GM19025 (cell line): ENCODE data around the gene KRTAP3-2.
"Not testable (repeated sequence)": the region's sequence is repeated elsewhere in the genome, so short reads cannot be mapped to it uniquely, and the experiment has no call there.

ENCODE experiments used
- ATAC-seq: cut with Tn5 transposase; IDR thresholded peaks from one replicate; pipeline ENCODE4 v1.9.1; 2021; ENCODE audit warnings: mild to moderate bottlenecking, low read depth, moderate library complexity; ENCODE audit not compliant: unreplicated experiment

The KRTAP3-2 gene

DNA sequence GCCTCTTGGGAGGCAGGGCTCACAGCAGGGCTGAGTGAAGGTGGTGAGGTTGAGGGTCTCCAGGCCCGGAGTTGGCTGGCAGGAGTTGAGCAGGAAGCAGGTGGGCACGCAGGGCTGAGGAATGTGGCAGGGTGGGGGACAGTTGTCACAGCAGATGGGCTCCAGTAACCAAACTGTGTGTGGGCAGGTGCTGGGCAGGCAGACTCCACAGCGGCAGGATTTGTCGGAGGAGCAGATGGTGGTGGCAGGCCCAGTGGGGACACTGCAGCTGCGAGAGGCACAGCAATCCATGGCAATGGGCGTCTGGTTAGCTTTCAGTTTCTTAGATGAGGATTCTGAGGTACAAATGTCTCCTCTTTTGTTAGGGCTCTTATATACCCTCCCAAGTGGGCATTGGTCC lies at the start of gene KRTAP3-2:
Gene KRTAP3-2, minus strand, starts transcription at position 344 of the 400 bp plus-strand sequence. Its CDS starts 53 bp downstream, at position 291.
- not testable (repeated sequence) for ATAC-seq

DNA sequence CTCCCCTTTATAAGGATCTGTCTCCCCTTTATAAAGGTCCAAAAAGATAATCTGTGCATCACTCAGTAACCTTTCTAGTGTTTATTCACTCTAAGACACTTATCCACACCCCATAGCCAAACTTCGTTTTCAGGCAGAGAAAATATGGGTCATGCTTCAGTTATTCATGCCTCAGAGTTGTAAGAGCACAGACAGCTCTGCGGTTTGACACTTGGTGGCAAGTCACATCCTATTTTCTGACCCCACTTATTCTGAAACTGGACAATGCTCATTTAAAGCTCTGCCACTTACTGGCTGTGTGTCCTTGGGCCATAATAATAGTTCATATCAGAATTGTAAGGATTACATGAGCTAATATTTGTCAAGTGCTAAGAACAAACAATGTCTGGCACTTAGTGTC lies 49.4 kb upstream of the KRTAP3-2 start:
- no peak for ATAC-seq

DNA sequence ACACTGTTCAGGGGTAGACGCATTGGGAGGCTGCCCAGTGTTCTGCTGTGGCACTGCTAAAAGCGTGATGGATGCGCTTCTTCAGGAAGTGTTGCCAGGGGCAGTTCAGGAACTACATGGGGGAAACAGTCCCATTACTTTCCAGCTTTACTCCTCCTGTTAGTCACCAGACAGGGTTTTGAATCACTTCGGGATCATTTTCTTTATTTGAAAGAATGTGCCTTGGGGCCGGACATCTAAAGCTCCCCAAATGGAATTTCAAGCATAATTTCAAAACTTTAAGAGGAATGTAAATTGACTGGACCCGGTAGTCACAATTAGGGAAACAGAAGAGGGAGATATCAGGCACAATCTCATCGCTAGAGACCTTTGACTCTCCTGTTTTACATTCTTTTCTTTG lies 48.7 kb upstream of the KRTAP3-2 start:
- ATAC-seq, result no peak

DNA sequence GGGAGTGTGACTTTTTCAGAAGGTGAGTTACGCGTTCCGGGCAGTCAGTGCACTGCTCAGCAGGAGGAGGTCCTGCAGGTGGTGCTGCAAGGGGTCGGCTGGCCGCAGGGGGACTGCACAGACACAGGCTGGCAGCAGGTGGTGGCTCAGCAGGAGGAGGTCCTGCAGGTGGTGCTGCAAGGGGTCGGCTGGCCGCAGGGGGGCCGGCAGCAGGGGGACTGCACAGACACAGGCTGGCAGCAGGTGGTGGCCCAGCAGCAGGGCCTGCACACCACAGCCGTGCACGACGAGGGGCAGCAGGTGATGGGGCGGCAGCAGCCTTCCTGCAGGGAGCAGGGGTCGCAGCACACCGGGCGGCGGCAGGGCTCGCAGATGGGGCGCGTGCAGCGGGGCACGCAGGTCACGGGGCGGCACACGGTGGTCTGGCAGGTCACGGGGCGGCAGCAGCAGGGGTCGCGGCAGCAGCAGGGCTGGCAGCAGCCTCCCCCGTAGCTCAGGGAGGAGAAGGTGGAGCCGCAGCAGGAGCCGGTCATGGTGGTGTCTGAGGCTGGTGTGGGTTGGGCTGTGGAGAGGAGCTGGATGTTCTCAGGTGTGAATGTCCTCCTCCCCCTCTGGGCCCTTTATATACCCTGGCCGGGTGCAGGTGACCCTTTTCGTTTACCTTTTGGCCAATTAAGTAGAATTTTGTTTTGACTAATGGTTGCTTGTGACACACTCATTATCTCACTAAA lies 47.2 kb upstream of the KRTAP3-2 start, which contains the start of gene KRTAP2-1:
Gene KRTAP2-1, minus strand, starts transcription at position 582 of the 731 bp plus-strand sequence. Its CDS starts 49 bp downstream, at position 533.
- not testable (repeated sequence) for ATAC-seq

DNA sequence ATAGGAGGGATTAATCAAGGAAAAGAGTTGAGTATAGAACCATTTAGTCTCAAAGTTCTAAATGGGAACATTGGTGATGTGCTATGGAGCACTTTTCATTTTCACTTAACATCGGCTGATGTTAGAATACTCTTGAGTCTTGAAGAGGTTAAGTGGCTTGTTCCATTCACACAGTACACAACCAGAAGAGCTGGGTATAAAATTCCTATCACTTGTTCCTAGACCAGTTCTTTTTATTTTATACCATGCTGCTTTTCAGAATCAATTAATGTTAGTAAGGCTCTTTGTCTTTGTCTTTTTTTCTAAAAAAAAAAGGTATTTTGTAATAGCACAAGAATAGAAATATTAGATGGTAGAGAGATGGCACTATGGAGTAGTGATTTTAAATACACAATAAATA lies 43.2 kb upstream of the KRTAP3-2 start:
- no peak for ATAC-seq

DNA sequence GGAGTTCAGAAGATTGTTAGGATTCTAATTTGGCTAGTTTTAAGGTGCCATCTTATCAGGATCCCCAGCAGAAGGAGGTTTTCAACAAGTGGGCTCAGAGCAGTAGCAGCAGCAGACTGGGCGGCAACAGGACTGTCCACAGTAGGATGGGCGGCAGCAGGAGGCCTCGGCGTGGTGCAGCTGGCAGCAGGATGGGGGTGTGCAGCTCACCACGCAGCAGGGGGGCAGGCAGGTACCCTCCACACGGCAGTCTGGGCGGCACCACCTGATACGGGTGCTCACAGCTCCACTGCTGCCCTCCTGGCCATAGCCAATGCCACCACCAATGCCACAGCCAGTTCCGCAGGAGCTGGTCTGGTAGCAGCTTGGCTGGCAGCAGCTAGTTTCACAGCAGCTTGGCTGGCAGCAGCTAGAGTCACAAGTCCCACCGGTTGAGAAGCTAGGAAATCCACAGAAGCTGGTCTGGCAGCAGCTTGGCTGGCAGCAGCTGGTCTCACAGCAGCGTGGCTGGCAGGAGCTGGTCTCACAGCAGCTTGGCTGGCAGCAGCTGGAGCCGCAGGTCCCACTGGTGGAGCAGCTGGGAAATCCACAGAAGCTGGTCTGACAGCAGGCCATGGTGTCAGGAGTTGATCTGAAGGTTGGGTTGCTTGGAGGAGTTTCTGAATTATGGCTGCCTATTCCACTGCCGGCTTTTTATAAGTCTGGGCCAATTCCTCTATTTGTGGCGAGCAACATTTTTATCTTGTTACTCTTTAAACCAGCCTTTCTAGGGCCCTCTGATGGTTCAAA lies 41.3 kb upstream of the KRTAP3-2 start, which contains the start of gene KRTAP1-1:
Gene KRTAP1-1, minus strand, starts transcription at position 668 of the 789 bp plus-strand sequence. Its CDS starts 53 bp downstream, at position 615.
- ATAC-seq, result not testable (repeated sequence)

DNA sequence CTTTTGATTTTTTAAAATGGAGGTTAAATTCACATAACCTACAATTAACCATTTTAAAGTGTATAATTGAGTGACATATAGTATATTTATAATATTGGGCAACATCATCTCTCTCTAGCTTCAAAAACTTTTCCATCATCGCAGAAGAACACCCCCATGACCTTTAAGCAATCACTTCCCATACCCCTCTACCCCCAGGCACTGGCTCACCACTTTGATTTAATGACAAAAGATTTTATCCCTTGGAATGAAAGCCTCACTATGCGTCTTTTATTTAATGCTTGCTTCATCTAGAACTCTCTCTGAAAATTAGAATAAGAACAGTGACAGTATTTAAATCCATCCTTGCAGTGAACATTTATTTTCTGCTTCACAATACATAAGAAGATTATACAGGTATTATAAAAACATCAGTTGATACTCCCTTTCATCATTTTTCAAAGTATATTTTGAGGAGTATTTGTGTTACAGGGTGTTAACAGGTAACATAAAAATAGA lies 38.2 kb upstream of the KRTAP3-2 start:
- no peak for ATAC-seq

DNA sequence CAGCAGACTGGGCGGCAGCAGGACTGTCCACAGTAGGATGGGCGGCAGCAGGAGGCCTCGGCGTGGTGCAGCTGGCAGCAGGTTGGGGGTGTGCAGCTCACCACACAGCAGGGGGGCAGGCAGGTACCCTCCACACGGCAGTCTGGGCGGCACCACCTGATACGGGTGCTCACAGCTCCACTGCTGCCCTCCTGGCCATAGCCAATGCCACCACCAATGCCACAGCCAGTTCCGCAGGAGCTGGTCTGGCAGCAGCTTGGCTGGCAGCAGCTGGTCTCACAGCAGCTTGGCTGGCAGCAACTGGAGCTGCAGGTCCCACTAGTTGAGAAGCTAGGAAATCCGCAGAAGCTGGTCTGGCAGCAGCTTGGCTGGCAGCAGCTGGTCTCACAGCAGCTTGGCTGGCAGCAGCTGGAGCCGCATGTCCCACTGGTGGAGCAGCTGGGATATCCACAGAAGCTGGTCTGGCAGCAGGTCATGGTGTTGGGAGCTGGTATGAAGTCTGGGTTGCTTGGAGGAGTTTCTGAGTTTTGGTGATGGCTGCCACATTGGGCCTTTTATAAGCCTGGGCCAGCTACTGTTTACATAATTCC lies 34.7 kb upstream of the KRTAP3-2 start, which contains the start of gene KRTAP1-3:
Gene KRTAP1-3, minus strand, starts transcription at position 529 of the 590 bp plus-strand sequence. Its CDS starts 53 bp downstream, at position 476.
- not testable (repeated sequence) for ATAC-seq

DNA sequence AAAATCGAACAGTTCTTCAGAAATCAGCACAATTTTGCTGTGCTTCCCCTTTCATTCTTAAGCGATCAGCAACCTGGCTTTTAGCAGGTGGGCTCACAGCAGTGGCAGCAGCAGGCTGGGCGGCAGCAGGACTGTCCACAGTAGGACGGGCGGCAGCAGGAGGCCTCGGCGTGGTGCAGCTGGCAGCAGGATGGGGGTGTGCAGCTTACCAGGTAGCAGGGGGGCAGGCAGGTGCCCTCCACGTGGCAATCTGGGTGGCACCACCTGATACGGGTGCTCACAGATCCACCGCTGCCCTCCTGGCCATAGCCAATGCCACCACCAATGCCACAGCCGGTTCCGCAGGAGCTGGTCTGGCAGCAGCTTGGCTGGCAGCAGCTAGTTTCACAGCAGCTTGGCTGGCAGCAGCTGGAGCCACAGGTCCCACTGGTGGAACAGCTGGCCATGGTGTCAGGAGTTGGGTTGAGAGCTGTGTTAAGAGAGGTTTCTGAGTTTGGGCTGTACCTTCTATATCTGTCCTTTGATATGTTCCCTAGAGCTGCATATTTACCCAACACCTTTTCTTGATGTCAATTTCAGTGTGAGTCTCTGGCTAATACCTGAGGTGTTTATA lies 30.0 kb upstream of the KRTAP3-2 start, which contains the start of gene KRTAP1-4:
Gene KRTAP1-4, minus strand, starts transcription at position 563 of the 613 bp plus-strand sequence. Its CDS starts 117 bp downstream, at position 446.
- no peak for ATAC-seq

DNA sequence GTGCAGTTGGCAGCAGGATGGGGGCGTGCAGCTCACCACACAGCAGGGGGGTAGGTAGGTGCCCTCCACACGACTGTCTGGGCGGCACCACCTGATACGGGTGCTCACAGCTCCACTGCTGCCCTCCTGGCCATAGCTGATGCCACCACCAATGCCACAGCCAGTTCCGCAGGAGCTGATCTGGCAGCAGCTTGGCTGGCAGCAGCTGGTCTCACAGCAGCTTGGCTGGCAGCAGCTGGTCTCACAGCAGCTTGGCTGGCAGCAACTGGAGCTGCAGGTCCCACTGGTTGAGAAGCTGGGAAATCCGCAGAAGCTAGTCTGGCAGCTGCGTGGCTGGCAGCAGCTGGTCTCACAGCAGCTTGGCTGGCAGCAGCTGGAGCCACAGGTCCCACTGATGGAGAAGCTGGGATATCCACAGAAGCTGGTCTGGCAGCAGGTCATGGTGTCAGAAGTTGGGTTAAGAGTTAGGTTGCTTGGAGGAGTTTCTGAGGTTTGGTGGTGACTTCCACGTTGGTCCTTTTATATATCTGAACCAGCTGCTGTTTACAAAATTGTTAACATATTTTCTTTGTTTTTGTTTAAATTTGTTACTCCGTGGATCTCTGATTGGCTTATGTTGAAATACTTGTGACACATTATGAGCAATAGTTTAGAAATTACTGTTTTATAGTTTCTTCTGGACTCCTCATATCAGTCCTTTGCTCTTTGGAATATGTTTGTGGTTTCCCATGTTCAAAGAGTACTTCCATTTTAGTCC lies 27.2 kb upstream of the KRTAP3-2 start, which contains the start of gene KRTAP1-5:
Gene KRTAP1-5, minus strand, starts transcription at position 494 of the 757 bp plus-strand sequence. Its CDS starts 53 bp downstream, at position 441.
- ATAC-seq, result no peak

DNA sequence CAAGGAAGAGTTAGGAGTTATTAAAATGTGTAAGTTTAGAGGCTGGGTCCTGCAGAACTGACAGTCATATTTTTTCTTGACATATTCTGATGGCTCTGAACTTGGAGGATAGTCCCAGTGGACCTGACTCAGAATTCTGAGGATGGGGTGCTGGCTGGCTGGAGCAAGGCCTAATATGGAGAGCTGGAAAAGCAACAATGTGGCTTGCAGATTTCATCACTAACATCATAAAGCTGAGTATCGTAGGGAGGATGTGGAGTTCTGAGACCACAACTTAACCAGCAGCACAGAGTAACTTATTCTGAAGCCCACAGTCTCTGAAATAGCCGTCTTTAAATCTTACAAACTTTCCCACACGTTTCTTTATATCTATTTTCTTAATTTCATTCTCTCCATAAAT lies 25.0 kb upstream of the KRTAP3-2 start:
- no peak for ATAC-seq

DNA sequence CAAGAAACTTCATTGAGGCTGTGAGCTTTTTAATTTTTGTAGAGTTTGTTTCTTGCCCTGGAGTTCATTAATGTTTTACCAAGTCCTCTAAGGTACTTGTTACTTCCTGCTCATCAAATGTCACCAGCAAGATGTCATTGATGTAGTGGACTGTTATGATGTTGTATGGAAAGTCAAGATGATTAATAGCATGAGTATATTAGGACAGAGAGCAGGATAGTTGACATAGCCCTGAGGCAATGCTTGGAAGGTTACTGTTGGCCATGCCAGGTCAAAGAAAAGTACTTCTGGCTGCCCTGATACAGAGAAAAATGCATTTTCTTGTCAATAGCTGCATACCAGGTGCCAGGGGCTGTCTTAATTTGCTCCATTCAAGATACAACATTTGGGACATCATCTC lies 20.6 kb upstream of the KRTAP3-2 start:
- ATAC-seq, result no peak

DNA sequence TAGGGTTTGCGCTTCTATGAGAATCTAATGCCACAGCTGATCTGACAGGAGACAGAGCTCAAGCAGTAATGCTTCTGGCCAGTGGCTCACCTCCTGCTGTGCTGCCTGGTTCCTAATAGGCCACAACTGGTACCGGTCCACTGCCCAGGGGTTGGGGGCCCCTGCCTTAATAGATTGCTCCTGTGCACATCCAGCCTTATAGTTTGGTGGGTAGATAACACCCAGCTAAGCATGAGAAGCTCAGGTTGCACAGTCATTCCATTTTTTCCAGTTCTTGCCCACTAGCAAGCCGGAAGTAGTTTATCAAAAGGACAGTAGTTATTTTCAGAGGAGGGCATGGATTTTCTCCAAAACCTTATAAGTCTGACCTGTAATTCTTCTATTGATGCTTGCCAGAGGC lies 19.7 kb upstream of the KRTAP3-2 start:
- ATAC-seq, result no peak

DNA sequence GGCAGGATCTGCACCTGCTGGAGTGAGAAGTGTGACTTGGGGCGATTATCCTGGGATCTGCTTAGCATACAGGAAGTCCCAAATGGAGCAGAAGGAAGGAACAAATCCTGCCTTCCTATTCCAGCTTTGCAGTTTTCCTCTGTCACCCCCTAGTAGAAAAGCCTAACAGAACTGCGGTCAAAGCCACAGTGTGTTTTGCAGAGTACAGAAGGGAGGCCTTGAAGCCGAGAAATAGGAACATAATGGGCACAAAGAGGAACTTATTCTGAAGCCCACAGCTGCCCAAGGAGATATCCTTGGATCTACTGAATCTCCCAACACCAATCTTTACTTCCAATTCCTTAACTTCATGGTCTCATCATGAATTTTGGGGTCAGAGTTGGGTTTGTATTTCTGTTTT lies 18.8 kb upstream of the KRTAP3-2 start:
- ATAC-seq, result no peak

DNA sequence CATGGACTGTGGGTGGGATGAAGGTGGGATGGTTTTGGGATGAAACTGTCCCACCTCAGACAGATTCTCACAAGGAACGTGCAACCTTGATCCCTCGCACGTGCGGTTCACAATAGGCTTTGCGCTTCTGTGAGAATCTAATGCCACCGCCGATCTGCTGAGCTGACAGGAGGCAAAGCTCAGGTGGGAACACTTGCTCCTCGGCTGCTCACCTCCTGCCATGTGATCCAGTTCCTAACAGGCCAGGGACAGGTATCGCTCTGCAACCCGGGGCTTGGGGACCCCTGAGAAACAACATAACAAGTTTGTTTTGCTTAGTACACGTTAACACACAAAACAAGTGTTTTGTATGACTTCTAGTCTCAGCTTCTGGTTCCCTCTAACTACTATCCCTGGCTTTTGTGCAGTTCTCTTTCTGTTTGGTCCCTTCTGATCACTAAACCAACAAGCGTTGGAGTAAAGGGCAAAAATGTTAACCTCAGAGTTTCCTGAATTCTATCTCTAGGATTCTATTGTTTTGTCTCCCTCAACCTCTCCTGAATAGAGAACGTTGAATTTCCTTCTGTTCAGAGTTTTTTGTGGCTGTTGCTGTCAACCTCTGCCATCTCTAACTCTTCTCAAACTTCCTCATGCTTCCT lies 17.0 kb upstream of the KRTAP3-2 start:
- no peak for ATAC-seq

DNA sequence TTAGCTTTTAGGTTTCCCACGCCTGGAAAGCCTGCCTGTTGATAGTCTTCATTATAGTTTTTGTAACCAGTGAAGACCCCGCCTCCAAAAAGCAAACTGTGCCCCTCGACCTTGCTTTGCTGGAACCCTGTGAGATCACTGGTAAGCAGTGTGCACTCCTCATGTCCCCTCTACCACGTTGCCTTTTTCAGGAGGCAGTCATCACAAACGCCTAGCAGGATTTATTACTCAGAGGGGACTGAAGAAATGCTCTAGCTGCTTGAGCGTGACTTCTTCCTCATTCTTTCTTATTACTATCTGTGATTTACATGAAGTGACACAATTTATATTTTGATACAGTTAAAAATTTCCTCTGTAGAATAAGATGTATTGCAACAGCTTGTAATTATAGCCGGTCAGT lies 15.7 kb upstream of the KRTAP3-2 start:
- ATAC-seq, result no peak

DNA sequence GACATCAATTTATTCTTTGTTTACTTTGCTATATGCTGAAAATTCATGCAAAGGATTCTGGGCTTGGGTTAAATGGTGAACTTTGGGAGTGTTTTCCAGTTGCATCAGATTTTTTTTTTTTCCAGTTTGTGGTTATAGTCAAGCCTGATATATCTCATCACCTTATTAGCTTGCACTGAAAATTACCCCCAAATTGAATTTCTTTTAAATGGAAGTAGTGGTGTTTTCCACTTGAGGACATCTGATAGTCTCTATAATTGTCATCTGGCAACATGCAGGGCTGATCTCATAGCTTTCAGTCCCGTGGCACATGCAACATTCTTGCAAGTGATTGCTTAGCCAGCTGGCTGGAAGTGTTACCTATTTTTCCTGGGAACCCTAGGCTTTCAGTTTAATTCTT lies 13.9 kb upstream of the KRTAP3-2 start:
- no peak for ATAC-seq

DNA sequence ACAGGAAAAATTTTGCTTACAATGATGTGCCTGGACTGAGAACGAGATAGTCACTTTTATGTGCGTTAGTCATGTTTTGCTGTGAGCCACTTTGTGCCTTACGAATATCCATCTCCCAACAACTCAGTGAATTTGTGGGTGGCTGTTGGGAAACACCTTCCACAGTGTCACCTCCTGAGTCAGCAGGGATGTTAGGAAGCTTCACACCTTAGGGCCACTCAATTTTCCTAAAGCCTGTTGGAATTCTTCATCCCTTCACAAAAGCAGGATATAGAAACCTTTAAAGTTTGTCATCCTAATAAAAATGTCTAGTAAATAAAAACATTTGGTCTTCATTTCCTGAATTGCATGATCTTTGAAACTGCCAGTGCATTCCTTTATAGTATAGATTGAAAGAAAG lies 13.5 kb upstream of the KRTAP3-2 start:
- ATAC-seq, result no peak
